Measurements from ENCODE around the gene ATF7IP.
"Not testable (repeated sequence)": the region's sequence is repeated elsewhere in the genome, so short reads cannot be mapped to it uniquely, and the experiment has no call there.

The ATF7IP gene

GRCh38 chr12:14340371-14340770, 25.1 kb upstream of the ATF7IP start:
- Histone ChIP-seq H3K4me1 (ENCODE audit: control insufficient read depth, insufficient read depth, low read length) (no peaks in the 10 kb centered on the region), H3K36me3 (ENCODE audit: control insufficient read depth in 2 of 2, insufficient read depth in 1 of 2, low read length in 2 of 2) (no peaks in the 10 kb centered on the region), H3K4me3 (ENCODE audit: low read depth, low read length) (no peak overlapping the region), H3K27ac (ENCODE audit: extremely low read depth, low read depth, low read length) (no peak overlapping the region), H3K9me3 (ENCODE audit: control insufficient read depth, insufficient read depth, low read depth, low read length) (peaks cover 2% of the 10 kb centered on the region; the same call in 1 of the 2 replicates)
- ChIA-PET CTCF (no interaction called here), POLR2A (no interaction called here)
- TF ChIP-seq TSHZ1 (tag by site-specific recombination; IDR thresholded peaks at IDR 0.05; ENCODE audit: borderline replicate concordance) (no peak), ZBTB1 (tag by site-specific recombination; IDR thresholded peaks at IDR 0.05) (no peak), SETDB1 (IDR thresholded peaks at IDR 0.05; ENCODE audit: insufficient read length, low read length) (peak; percentile 66), ATF2 (tag by site-specific recombination; IDR thresholded peaks at IDR 0.05; ENCODE audit: low read depth) (no peak)

GRCh38 chr12:14351524-14351923, 14.0 kb upstream of the ATF7IP start:
- peak; percentile 84 for TF ChIP-seq SETDB1 (IDR thresholded peaks at IDR 0.05; ENCODE audit: insufficient read length, low read length)
- H3K9me3 ChIP-seq (ENCODE audit: control insufficient read depth, insufficient read depth, low read depth, low read length); H3K36me3 ChIP-seq (ENCODE audit: control insufficient read depth in 2 of 2, insufficient read depth in 1 of 2, low read length in 2 of 2); H3K27ac ChIP-seq (ENCODE audit: extremely low read depth, low read depth, low read length); H3K4me3 ChIP-seq (ENCODE audit: low read depth, low read length); POLR2A ChIA-PET; H3K4me1 ChIP-seq (ENCODE audit: control insufficient read depth, insufficient read depth, low read length): not testable (repeated sequence)
- CTCF ChIA-PET: interaction anchor here (0.7 kb wide), 1 partner anchor 139 kb away, joined by 3 read pairs; no protein-coding TSS in a partner anchor

- POLR2A ChIA-PET; H3K4me3 ChIP-seq (ENCODE audit: low read depth, low read length); H3K27ac ChIP-seq (ENCODE audit: extremely low read depth, low read depth, low read length); H3K4me1 ChIP-seq (ENCODE audit: control insufficient read depth, insufficient read depth, low read length); H3K9me3 ChIP-seq (ENCODE audit: control insufficient read depth, insufficient read depth, low read depth, low read length); H3K36me3 ChIP-seq (ENCODE audit: control insufficient read depth in 2 of 2, insufficient read depth in 1 of 2, low read length in 2 of 2): not testable (repeated sequence)
- CTCF ChIA-PET: interaction anchor here (0.7 kb wide), 1 partner anchor 138 kb away, joined by 3 read pairs; no protein-coding TSS in a partner anchor
- TF ChIP-seq ZNF585B (tag by site-specific recombination; IDR thresholded peaks at IDR 0.05): peak; percentile 62
Measured at GRCh38 chr12:14352066-14352465, 13.4 kb upstream of the ATF7IP start.

GRCh38 chr12:14354665-14355064, 10.8 kb upstream of the ATF7IP start:
- CTCF ChIA-PET; H3K4me3 ChIP-seq (ENCODE audit: low read depth, low read length); H3K4me1 ChIP-seq (ENCODE audit: control insufficient read depth, insufficient read depth, low read length); H3K9me3 ChIP-seq (ENCODE audit: control insufficient read depth, insufficient read depth, low read depth, low read length); H3K36me3 ChIP-seq (ENCODE audit: control insufficient read depth in 2 of 2, insufficient read depth in 1 of 2, low read length in 2 of 2); H3K27ac ChIP-seq (ENCODE audit: extremely low read depth, low read depth, low read length); POLR2A ChIA-PET: not testable (repeated sequence)

- Histone ChIP-seq H3K27ac (ENCODE audit: extremely low read depth, low read depth, low read length) (no peak overlapping the region), H3K9me3 (ENCODE audit: control insufficient read depth, insufficient read depth, low read depth, low read length) (no peaks in the 10 kb centered on the region), H3K36me3 (ENCODE audit: control insufficient read depth in 2 of 2, insufficient read depth in 1 of 2, low read length in 2 of 2) (no peaks in the 10 kb centered on the region; a peak in 1 of 3 replicates), H3K4me1 (ENCODE audit: control insufficient read depth, insufficient read depth, low read length) (no peaks in the 10 kb centered on the region), H3K4me3 (ENCODE audit: low read depth, low read length) (no peak overlapping the region)
- ChIA-PET CTCF (interaction anchor here (0.5 kb wide), 1 partner anchor 8 kb away, joined by 3 read pairs; no protein-coding TSS in a partner anchor), POLR2A (no interaction called here)
- TF ChIP-seq ZNF121 (tag by site-specific recombination; IDR thresholded peaks at IDR 0.05) (no peak), ZNF366 (tag by site-specific recombination; conservative IDR thresholded peaks at IDR 0.05) (peak; percentile 45; the same call in 1 of the 2 replicates)
Measured at GRCh38 chr12:14356147-14356546, 9.3 kb upstream of the ATF7IP start.
